Keratinocyte (primary cell): ENCODE results near the gene CSF3. TPM values are rescaled to one million over a fixed set of nuclear protein-coding genes. Genes with fewer than 3 reads are reported as not detected.

Experiments
- DNase-seq: peaks from one replicate; pipeline ENCODE4 v3.0.0-alpha.2; 2011; ENCODE audit warnings: low read depth, missing footprints, low spot score
- FAIRE-seq: peaks from 2 replicates; lab custom pipeline; 2011; peaks lifted over from hg19 to GRCh38; lab: Jason Lieb, UNC
- H2AFZ ChIP-seq: 2 replicates; pipeline ENCODE4 v1.6.0; 2012; ENCODE audit warnings: low read length, control low read depth, inconsistent platforms; ENCODE audit not compliant: control insufficient read depth
- H3K27ac ChIP-seq: 2 replicates; pipeline ENCODE4 v1.5.1; 2011; ENCODE audit warnings: low read length; ENCODE audit not compliant: control insufficient read depth, insufficient read depth
- H3K27me3 ChIP-seq: 3 replicates; pipeline ENCODE4 v1.6.0; 2011; ENCODE audit warnings: low read length; ENCODE audit not compliant: control insufficient read depth, insufficient read depth; ENCODE audit errors: extremely low read depth
- H3K36me3 ChIP-seq, 2 experiments: 2 replicates in 1 of 2; 3 replicates in 1 of 2; pipeline ENCODE4 v1.5.1; 2011; ENCODE audit warnings: low read length in 2 of 2, mild to moderate bottlenecking in 1 of 2; ENCODE audit not compliant: control insufficient read depth in 2 of 2, insufficient read depth in 2 of 2; ENCODE audit errors: extremely low read depth in 1 of 2
- H3K4me1 ChIP-seq: 3 replicates; pipeline ENCODE4 v1.5.1; 2011; ENCODE audit warnings: low read length; ENCODE audit not compliant: control insufficient read depth, insufficient read depth; ENCODE audit errors: extremely low read depth
- H3K4me2 ChIP-seq: 3 replicates; pipeline ENCODE4 v1.6.0; 2011; ENCODE audit warnings: low read depth, low read length; ENCODE audit not compliant: control insufficient read depth, insufficient read depth; ENCODE audit errors: extremely low read depth
- H3K4me3 ChIP-seq, 3 experiments: fragments of 200-600 bp in 1 of 3; sonication (generic) in 1 of 3; 2 replicates in 2 of 3; 3 replicates in 1 of 3; pipeline ENCODE4 v1.5.1; 2011 to 2016; ENCODE audit warnings: low read length in 3 of 3, mild to moderate bottlenecking in 3 of 3, control low read depth in 2 of 3, inconsistent platforms in 1 of 3, low read depth in 1 of 3, mixed read lengths in 1 of 3, mixed run types in 1 of 3, moderate library complexity in 1 of 3; ENCODE audit not compliant: control insufficient read depth in 2 of 3, insufficient read depth in 2 of 3; ENCODE audit errors: extremely low read depth in 1 of 3
- H3K79me2 ChIP-seq: 2 replicates; pipeline ENCODE4 v1.6.0; 2012; ENCODE audit warnings: low read length; ENCODE audit not compliant: control insufficient read depth, insufficient read depth
- H3K9ac ChIP-seq: 3 replicates; pipeline ENCODE4 v1.6.0; 2011; ENCODE audit warnings: low read length; ENCODE audit not compliant: control insufficient read depth, insufficient read depth; ENCODE audit errors: extremely low read depth
- H3K9me1 ChIP-seq: 3 replicates; pipeline ENCODE4 v1.6.0; 2011; ENCODE audit warnings: low read length; ENCODE audit not compliant: control insufficient read depth, insufficient read depth; ENCODE audit errors: extremely low read depth
- H3K9me3 ChIP-seq: 2 replicates; pipeline ENCODE4 v1.5.1; 2012; ENCODE audit warnings: low read depth, low read length; ENCODE audit not compliant: control insufficient read depth
- H4K20me1 ChIP-seq: 3 replicates; pipeline ENCODE4 v1.6.0; 2011; ENCODE audit warnings: low read length; ENCODE audit not compliant: control insufficient read depth, insufficient read depth; ENCODE audit errors: extremely low read depth
- CTCF ChIP-seq, 3 experiments: IDR thresholded peaks in 1 of 3; conservative IDR thresholded peaks in 1 of 3; optimal IDR thresholded peaks in 1 of 3; 2 replicates in 2 of 3; 3 replicates in 1 of 3; pipeline versions ENCODE3 to v1.5.1; 2011; ENCODE audit warnings: low read length in 3 of 3, mild to moderate bottlenecking in 3 of 3, moderate library complexity in 2 of 3, control low read depth in 1 of 3, inconsistent platforms in 1 of 3; ENCODE audit not compliant: insufficient read depth in 2 of 3; ENCODE audit errors: extremely low read depth in 1 of 3
- EZH2 ChIP-seq: IDR thresholded peaks from one replicate; pipeline ENCODE4 v1.6.1; 2012; ENCODE audit warnings: inconsistent platforms, mild to moderate bottlenecking, low read length, moderate library complexity
- dilution Hi-C: fragments of 300-500 bp; cut with MboI; formaldehyde crosslinking; loops from one replicate; pipeline ENCODE4 v1.7.0; 2020; ENCODE audit warnings: low sequenced_read_pairs; ENCODE audit not compliant: extremely low pct_ligation_motif_present
- polyA plus RNA-seq, 5 experiments: library from polyadenylated mRNA; depleted of rRNA in 3 of 5; stranded (reverse) in 3 of 5; stranded (forward) in 1 of 5; unstranded in 1 of 5; fragments of >200 nt; gene quantifications; 1 replicate in 1 of 5; 2 replicates in 3 of 5; 3 replicates in 1 of 5; pipeline versions ENCODE4 v1.2.1 to v1.2.3, GENCODE V29; 2011 to 2012; ENCODE audit warnings: missing spikeins in 2 of 5, low read depth in 1 of 5, low replicate concordance in 1 of 5

The CSF3 gene
- polyA plus RNA-seq, 1 donor (not counting 4 experiments of a cell fraction or from before 2014, with no cell fraction given): 0.76 TPM

- Histone ChIP-seq H3K4me1 (peaks cover 38% of the 10 kb centered on the region), H3K9me1 (no peaks in the 10 kb centered on the region), H3K4me2 (peak overlapping the region; percentile 89), H3K36me3 (no peaks in the 10 kb centered on the region), H4K20me1 (no peaks in the 10 kb centered on the region), H3K9me3 (no peaks in the 10 kb centered on the region), H2AFZ (no peak overlapping the region), H3K27me3 (peaks cover 12% of the 10 kb centered on the region), H3K4me3 (peak overlapping the region; percentile 81 to 89 (median 84)), H3K79me2 (no peaks in the 10 kb centered on the region), H3K27ac (no peak overlapping the region), H3K9ac (peak overlapping the region; percentile 81)
- DNase-seq (no peak), FAIRE-seq (no peak)
- dilution Hi-C loops: no loop called here
- TF ChIP-seq EZH2 (no peak), CTCF (optimal IDR thresholded peaks at IDR 0.05 in 1 of 3, IDR thresholded peaks at IDR 0.05 in 1 of 3, conservative IDR thresholded peaks at IDR 0.05 in 1 of 3; ENCODE audit: extremely low read depth in 1 of 3, insufficient read depth in 2 of 3, low read length in 3 of 3) (no peak)
Observed at GRCh38 chr17:40063901-40064531, 48.8 kb downstream of the CSF3 start.

- DNase-seq: no peak
- peaks cover 50% of the 10 kb centered on the region for H3K4me1 ChIP-seq
- H3K79me2 ChIP-seq: no peaks in the 10 kb centered on the region
- no peaks in the 10 kb centered on the region for H3K9me3 ChIP-seq
- H3K9me1 ChIP-seq: no peaks in the 10 kb centered on the region
- H3K4me2 ChIP-seq: peak overlapping the region; percentile 89
- no peaks in the 10 kb centered on the region for H3K36me3 ChIP-seq
- peak overlapping the region; percentile 37 for H3K9ac ChIP-seq
- peak overlapping the region; percentile 26 for H2AFZ ChIP-seq
- H3K27me3 ChIP-seq: peaks cover 12% of the 10 kb centered on the region
- no peaks in the 10 kb centered on the region for H4K20me1 ChIP-seq
- FAIRE-seq: no peak
- dilution Hi-C loops: no loop called here
- H3K4me3 ChIP-seq: no peak overlapping the region
- TF ChIP-seq CTCF (optimal IDR thresholded peaks at IDR 0.05 in 1 of 3, IDR thresholded peaks at IDR 0.05 in 1 of 3, conservative IDR thresholded peaks at IDR 0.05 in 1 of 3; ENCODE audit: extremely low read depth in 1 of 3, insufficient read depth in 2 of 3, low read length in 3 of 3): no peak
- no peak for TF ChIP-seq EZH2
- H3K27ac ChIP-seq: no peak overlapping the region
Observed at GRCh38 chr17:40064971-40065768, 49.9 kb downstream of the CSF3 start.
